ENCODE measurements around the gene CRABP2.

Gene CRABP2

GRCh38 chr1:156708218-156708661 lies 2.9 kb upstream of the CRABP2 start:
- peak; percentile 74 for DNase-seq (ENCODE audit: low spot score)

GRCh38 chr1:156707417-156708217 lies 2.2 kb upstream of the CRABP2 start:
- DNase-seq (ENCODE audit: low spot score), result no peak

DNA sequence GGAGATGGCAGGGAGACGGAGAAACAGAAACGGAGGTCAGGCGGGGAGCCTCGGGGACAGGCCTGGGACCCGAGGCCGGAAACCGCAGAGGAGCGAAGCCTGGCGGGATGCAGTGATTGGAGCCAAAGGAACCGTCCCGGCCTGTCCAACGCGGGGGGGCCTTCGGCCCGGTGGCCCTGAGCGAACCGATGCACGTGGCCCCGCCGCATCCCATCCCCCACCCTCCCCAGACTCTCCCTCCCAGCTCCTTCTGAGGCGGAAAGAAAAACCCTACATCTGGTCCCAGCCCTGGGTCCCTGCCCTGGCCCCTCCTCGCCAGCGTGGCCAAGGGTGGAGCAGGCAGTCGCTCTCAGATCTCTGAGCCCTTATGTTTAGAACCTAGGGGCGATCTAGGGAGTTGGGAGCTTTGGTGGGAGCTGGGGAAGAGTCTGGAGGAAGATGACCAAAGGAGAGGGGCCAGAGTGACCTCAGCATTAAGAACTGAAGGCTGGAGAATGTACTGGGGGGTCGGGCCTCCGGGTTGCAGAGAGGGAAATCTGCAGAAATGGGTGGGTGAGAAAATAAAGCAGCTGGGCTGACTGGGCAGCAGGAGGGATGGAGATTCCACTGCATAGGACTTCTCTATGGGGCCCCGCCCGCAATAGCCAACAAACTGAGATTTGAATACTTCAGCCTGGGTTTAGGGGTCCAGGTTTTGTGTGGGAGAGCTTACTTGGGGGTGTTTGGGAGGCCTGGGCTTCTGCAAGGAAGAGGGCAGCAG lies 1.5 kb upstream of the CRABP2 start:
- DNase-seq (ENCODE audit: low spot score), result no peak

GRCh38 chr1:156705918-156706656 lies 704 bp upstream of the CRABP2 start:
- DNase-seq (ENCODE audit: low spot score), result peak; percentile 80

GRCh38 chr1:156704930-156705320 lies 458 bp downstream of the CRABP2 start:
- DNase-seq (ENCODE audit: low spot score), result no peak

DNA sequence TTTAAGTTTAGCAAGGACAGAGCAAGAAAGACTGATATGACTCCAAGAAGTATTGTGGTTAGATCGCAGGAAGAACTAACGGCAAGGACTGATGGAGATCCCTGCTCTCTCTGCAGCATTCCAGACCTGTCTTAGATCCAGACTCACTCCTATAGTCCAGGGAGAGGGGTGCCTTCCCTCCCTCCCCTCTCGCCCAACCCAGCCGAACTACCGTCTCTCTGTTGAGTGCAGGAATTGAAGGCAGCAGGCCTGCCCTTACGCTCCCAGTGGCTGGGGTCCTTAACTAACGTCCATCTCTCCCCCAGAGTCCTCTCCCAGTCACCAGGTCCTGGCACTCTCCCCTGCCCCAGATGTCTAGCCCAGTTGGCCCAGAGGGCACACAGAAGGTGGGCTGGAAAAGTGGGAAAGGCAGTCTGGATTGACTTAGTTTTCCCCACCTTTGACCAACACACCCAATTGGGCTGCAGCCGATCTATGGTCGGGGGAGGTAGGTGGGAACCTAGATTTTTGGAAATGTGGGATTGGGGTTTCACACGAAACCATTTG lies 1.1 kb downstream of the CRABP2 start:
- no peak for DNase-seq (ENCODE audit: low spot score)

GRCh38 chr1:156703741-156704140 lies 1.6 kb downstream of the CRABP2 start:
- peak; percentile 41 for DNase-seq (ENCODE audit: low spot score)

DNA sequence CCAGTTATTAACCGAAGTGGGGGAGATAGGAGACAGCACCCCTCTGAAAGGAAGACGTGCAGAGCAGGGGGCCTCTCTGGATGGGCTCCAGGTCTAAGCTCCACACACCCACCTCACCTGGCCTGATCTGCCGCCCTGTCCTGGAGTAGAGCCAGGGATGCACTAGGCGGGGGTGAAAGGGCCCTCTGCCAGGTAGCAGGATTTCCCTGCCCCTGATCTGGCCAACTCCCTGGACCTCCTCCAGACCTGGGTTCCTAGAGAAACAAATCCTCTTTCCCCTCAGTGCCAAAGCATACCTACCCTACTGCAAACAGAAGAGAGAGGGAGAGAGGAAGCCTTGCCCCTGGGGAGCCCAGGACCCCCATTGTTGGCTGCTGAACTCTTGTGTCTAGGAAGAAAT lies 2.0 kb downstream of the CRABP2 start:
- no peak for DNase-seq (ENCODE audit: low spot score)

DNA sequence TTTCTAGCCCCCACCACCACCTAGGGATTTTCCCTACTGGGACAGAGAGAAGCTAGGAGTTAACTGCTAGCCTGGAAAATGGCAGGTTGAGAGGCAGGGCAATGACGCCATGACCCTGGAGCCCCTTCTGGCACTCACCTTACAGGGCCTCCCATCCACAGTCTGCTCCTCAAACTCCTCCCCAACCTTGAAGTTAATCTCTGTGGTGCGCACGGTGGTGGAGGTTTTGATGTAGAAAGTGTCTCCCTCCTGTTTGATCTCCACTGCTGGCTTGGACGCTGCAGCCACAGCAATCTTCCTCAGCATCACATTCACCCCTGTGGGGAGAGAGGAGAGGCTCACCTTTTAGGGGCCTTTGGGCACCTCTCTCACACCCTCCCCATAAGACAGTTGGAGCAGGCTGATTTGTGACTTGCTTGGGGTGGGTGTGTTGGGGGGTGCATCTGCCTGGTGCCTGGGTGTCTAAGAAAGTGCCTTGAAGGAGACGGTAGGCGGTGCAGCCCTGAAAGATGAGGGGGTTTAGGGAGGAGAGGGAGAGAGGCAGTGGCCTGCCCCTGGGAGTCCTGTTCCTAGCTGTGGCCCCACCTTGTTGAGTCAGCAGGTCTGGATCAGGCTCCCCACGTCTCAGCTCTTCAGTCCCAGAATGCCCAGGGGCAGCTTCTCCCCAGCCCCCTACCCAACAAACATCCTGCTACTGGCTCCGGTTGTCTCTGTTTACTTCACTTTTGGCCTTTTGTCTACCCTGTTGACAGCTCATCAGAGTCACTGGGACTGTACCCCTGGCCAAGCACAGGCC lies 4.4 kb downstream of the CRABP2 start:
- DNase-seq (ENCODE audit: low spot score), result no peak

GRCh38 chr1:156698995-156699394 lies 6.4 kb downstream of the CRABP2 start:
- no peak for DNase-seq (ENCODE audit: low spot score)

DNA sequence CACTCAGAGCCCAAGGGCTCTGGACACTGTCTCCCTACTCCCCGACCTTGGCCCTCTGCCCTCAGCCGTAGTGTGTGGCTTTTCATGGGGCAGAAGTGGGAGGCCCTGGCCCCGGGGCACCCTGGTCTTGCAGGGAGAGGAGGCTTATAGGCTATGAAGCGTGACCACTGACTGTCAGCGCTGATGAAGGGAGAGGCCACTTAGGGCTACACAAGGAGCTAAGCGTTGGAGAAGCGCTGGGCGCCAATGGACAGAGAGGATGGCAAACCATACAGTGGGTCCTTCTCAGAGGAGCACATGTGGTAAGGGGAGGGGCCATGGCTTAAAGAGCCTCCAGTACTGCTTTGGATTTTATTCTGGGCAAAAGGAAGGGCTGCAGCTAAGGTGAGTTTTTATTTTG lies 7.9 kb downstream of the CRABP2 start:
- DNase-seq (ENCODE audit: low spot score), result no peak

DNA sequence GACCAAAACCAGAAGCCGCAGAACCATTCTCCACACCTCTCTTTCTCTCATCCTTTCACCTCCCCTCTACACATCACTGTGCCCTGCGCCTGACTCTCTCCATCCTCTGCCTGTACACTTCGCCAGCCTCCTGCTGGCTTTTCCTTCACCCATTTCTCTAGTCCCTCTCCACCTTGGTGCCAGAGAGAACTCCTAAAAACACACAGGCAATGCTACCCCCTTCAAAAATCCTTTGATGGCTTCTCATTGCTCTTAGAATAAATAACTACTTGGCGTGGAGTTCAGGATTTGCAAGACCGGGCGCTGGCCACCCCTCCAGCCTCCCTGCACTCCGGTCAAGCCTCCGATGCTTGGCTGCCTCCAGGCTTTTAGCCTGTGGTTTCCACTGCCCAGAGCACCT lies 8.6 kb downstream of the CRABP2 start:
- no peak for DNase-seq (ENCODE audit: low spot score)

DNA sequence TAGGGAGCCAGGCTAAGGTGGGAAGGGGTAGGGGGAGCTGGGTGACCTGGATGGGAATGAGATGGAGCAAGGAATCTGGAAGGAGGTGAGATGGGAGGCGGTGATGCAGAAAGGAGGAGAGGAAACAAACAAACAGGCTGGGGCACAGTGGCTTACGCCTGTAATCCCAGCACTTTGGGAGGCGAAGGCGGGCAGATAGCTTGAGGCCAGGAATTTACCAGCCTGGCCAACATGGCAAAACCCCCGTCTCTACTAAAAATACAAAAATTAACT lies 10.8 kb downstream of the CRABP2 start:
- DNase-seq (ENCODE audit: low spot score), result no peak

- DNase-seq (ENCODE audit: low spot score), result no peak
These were observed 11.3 kb downstream of the CRABP2 start for GRCh38 chr1:156693848-156694689.

DNA sequence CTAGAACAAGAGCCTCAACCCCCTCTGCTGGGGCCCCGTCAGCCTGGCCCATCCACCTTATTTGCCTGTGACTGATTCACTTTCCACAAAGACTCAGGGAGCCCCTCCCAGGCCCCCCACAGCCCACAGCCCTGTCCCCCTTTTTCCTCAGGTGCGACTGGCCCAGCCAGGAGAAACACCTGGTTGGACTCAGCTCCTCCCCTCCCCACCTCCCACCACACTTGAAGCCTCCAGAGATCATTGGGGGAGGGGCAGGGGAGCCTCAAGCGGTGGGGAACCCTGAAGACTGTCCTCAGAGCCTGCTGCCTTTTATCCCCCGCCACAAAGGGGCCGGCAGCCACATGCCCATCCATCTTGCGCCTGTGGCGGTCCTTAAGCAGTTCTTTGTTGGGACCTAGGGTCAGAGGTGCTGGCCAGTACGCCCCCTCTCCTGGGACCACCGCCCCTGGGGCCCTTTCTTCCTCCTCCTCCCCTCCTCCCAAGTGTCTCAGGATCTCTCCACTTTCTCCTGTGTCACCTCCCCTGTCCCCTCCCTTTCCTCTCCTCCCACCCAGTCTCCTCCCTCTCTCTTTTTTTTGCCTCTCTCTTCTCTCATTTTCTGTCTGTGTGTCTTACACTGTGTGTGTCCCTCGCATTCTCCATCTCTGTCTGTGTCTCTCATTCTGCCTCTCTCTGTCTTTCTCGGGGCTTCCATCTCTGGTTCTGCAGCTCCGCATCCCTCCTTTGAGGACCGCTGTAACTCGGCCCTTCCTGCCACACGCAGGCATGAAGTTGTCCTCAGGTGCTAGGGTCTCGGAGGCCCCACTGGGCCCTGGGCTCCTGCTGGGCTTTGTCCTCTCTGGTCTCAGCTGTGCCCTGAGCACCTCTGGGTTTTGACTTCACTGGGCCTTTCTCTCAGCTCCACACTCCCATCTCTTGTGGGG lies 12.2 kb downstream of the CRABP2 start:
- DNase-seq (ENCODE audit: low spot score), result peak; percentile 79

GRCh38 chr1:156692441-156692924 lies 12.9 kb downstream of the CRABP2 start:
- DNase-seq (ENCODE audit: low spot score), result no peak

DNA sequence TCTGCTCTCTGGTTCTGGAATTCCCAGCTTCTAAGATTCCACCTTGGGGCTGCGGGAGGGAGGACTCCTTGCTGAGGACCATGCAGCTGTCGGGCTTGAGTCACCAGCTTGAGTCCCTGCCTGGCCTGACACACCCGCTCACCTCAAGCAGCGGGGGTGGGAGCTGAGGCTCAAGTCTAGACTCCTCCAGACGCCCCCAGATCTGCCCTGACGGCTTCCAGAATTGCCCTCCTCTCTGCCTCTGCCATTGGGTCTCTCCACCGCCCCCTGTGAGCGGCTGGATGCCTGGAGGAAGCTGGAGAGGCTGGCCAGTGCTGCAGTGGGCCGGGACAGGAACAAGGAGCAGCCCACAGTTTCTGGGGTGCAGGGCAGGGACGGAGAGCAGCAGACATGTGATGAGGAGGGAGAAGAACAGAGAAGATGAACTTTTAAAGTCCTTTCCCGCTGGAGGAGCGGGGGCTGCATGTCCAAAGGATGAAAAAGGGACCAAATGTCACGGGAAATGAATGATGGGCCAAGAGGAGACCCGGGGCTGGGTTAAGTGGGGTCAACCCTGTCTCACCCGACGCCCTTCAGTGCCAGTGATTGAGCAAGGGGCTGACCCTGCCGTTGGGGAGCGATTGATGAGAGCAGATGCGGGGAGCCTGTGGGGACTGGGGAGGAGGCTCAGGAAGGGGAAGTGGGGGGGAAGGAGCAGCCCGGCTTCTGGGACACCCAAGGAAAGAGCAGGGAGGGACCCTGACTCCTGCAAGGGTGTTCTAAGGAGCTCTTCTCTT lies 13.5 kb downstream of the CRABP2 start:
- no peak for DNase-seq (ENCODE audit: low spot score)

- DNase-seq (ENCODE audit: low spot score), result no peak
These were observed 14.2 kb downstream of the CRABP2 start for GRCh38 chr1:156691191-156691590.

DNA sequence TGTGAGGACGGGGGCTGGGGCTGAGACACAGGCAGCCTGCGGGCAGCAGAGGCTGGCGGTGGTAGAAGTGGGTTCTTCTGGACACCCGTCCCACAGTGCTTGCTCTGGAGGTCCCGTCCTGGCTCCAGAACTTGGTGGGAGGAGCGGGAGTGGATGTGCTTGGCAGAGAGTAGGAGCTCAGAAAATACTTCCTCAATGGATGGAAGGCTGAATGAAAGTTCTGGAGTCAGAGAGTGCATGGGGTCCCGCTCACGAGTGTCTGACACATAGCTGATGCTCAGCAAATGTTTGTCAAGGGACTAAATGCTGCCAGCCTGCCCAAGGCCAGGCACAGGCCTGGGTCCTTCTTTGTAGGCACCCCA lies 14.7 kb downstream of the CRABP2 start:
- no peak for DNase-seq (ENCODE audit: low spot score)
